Naive thymus-derived CD8-positive, alpha-beta T cell (primary cell): ENCODE data around the gene PHYKPL. TPM values are rescaled to one million over a fixed set of nuclear protein-coding genes. Genes with fewer than 3 reads are reported as not detected.
A peak's percentile ranks its signal among the peaks of the same experiment; 100 is the strongest.

Experiments
- ATAC-seq, 2 donors: fragments of 150-1000 bp; cut with Tn5 transposase in 1 of 2; sonication (Bioruptor Pico), chemical (Tn5 transposase) in 1 of 2; 1 replicate in 1 of 2; 2 replicates in 1 of 2; pipeline ENCODE4 v1.10.0; 2021; ENCODE audit warnings: mild to moderate bottlenecking in 2 of 2, moderate library complexity in 2 of 2
- POLR2A ChIA-PET: fragments of 350-600 bp; sonication (Branson Sonifier 250); formaldehyde crosslinking; loops from one replicate; lab custom pipeline; 2021; ENCODE audit warnings: antibody characterized with exemption; lab: Charles Lee
- DNase-seq, 10 donors: peaks; one replicate each; pipeline versions ENCODE4 v3.0.0 to v3.0.0-alpha.2; 2020 to 2022
- H3K27ac Mint-ChIP-seq, 10 donors: one replicate each; pipeline ENCODE4 v1.8.0; 2020 to 2022; ENCODE audit warnings: mild to moderate bottlenecking in 10 of 10, mixed read lengths in 10 of 10, moderate library complexity in 4 of 10, inconsistent platforms in 1 of 10
- H3K27me3 Mint-ChIP-seq, 5 donors: one replicate each; pipeline ENCODE4 v1.8.0; 2021 to 2022; ENCODE audit warnings: mixed read lengths in 5 of 5
- H3K36me3 Mint-ChIP-seq, 3 donors: one replicate each; pipeline ENCODE4 v1.8.0; 2020 to 2022; ENCODE audit warnings: mixed read lengths in 3 of 3, mild to moderate bottlenecking in 2 of 3, inconsistent platforms in 1 of 3
- H3K4me1 Mint-ChIP-seq, 4 donors: one replicate each; pipeline ENCODE4 v1.8.0; 2021 to 2022; ENCODE audit warnings: mixed read lengths in 4 of 4
- H3K4me3 Mint-ChIP-seq, 10 donors: one replicate each; pipeline ENCODE4 v1.8.0; 2020 to 2022; ENCODE audit warnings: mild to moderate bottlenecking in 10 of 10, mixed read lengths in 10 of 10, moderate library complexity in 6 of 10, inconsistent platforms in 1 of 10
- H3K9me3 Mint-ChIP-seq, 9 donors: one replicate each; pipeline ENCODE4 v1.8.0; 2020 to 2022; ENCODE audit warnings: mixed read lengths in 9 of 9, mild to moderate bottlenecking in 3 of 9, inconsistent platforms in 1 of 9, moderate library complexity in 1 of 9
- polyA plus RNA-seq, 3 donors: library from polyadenylated mRNA; unstranded; fragments of 300-500 nt; fragmentation: Illumina TruSeq; gene quantifications; one replicate each; pipeline ENCODE4 v1.2.3, GENCODE V29; 2021
- total RNA-seq, 8 experiments: library from RNA in 2 of 8; stranded (reverse) in 2 of 8; gene quantifications; one replicate each; pipeline ENCODE4 v1.2.3 and lab custom pipeline; 2021 to 2026

The PHYKPL gene
- total and polyA plus RNA-seq, 5 experiments from 2014 or later = 41.1 to 229 (median 51.8) TPM

DNA sequence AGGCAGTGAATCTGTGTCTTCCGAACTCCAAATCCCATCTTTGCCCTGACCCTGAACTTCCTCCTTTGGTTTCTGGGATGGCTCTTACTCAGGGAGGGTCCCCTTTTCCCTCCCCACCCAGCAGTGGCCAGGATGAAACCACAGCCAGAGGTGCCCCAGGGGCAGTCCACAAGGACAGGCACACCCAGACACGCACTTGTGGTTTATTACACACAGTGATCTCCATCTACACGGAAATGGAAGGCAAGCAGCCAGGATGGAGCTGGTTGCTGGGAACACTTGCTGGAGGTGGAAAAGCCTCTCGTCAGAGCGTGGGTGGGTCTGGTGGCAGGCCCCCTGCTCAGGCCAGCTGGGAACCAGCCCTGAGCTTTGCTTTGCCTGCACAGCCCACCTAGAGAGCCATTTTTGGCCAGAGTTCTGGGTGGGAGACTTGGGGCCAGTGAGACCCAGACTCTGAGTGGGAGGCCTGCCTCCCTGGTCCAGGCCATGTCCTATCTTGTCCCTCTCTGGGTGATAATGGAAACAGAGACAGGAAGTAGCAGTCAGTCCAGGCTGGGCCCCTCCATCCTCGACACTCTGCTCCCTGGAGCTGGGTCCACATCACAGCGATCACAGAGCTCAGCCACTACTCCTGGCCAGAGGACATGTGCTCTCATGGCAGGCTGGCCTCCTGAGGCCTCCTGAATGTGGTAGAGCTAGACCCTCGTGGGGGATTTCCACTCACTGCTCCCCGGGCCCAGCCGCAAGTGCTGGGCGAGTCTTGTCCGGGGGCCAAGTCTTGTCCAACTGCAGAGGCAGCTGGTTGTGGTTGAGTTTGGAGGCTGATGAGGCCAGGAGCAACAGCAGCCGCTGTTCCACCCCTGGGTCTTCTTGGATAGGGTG lies 5.1 kb upstream of the PHYKPL start:
- DNase-seq = peak in 1 of 10 donors; percentile 49
- no peak for ATAC-seq
- POLR2A ChIA-PET = interaction anchor here (0.9 to 1.9 kb wide), 4 partner anchors 13 to 33 kb away, joined by 3 to 12 read pairs (median 4); partner anchors contain the start of gene HNRNPAB
- H3K27ac Mint-ChIP-seq = peak overlapping the region; percentile 70 to 97 (median 85)
- no peaks in the 10 kb centered on the region for H3K9me3 Mint-ChIP-seq
- H3K4me3 Mint-ChIP-seq = peak overlapping the region in 8 of 10 donors; percentile 28 to 79 (median 55)
- H3K4me1 Mint-ChIP-seq = peaks cover 29 to 86% (median 84%) of the 10 kb centered on the region in 4 donors
- H3K27me3 Mint-ChIP-seq = no peaks in the 10 kb centered on the region
- H3K36me3 Mint-ChIP-seq = no peaks in the 10 kb centered on the region

- no peak for ATAC-seq
- peak overlapping the region; percentile 60 to 91 (median 82) for H3K27ac Mint-ChIP-seq
- H3K36me3 Mint-ChIP-seq = no peaks in the 10 kb centered on the region
- no peaks in the 10 kb centered on the region for H3K9me3 Mint-ChIP-seq
- H3K4me1 Mint-ChIP-seq = peaks cover 25 to 80% (median 80%) of the 10 kb centered on the region in 4 donors
- H3K27me3 Mint-ChIP-seq = no peaks in the 10 kb centered on the region
- no peak for DNase-seq
- POLR2A ChIA-PET = interaction anchor here (1.4 to 1.5 kb wide), 2 partner anchors 16 to 32 kb away, joined by 4 to 6 read pairs; partner anchors contain the start of gene HNRNPAB
- peak overlapping the region in 7 of 10 donors; percentile 4 to 58 (median 39) for H3K4me3 Mint-ChIP-seq
Measured at GRCh38 chr5:178236679-178237078, 4.1 kb upstream of the PHYKPL start.

GRCh38 chr5:178236126-178236525 lies 3.5 kb upstream of the PHYKPL start:
- H3K36me3 Mint-ChIP-seq = peaks cover 0 to 3% (median 2%) of the 10 kb centered on the region in 3 donors
- H3K9me3 Mint-ChIP-seq = no peaks in the 10 kb centered on the region
- no peak for ATAC-seq
- peak in 1 of 10 donors; percentile 9 for DNase-seq
- no peaks in the 10 kb centered on the region for H3K27me3 Mint-ChIP-seq
- POLR2A ChIA-PET = interaction anchor here (1.5 kb wide), 1 partner anchor 32 kb away, joined by 6 read pairs; the partner anchor contains the start of gene HNRNPAB
- H3K27ac Mint-ChIP-seq = peak overlapping the region in 8 of 10 donors; percentile 46 to 91 (median 84)
- H3K4me1 Mint-ChIP-seq = peaks cover 28 to 81% (median 80%) of the 10 kb centered on the region in 4 donors
- peak overlapping the region in 5 of 10 donors; percentile 33 to 58 (median 47) for H3K4me3 Mint-ChIP-seq

GRCh38 chr5:178235588-178235974 lies 3.0 kb upstream of the PHYKPL start:
- DNase-seq = peak in 1 of 10 donors; percentile 50
- POLR2A ChIA-PET = interaction anchor here (1.0 to 1.5 kb wide), 5 partner anchors 11 to 1388 kb away, joined by 3 to 6 read pairs (median 3); partner anchors contain the start of genes HNRNPAB and HNRNPH1
- Mint-ChIP-seq H3K4me1 (peaks cover 26 to 81% (median 80%) of the 10 kb centered on the region in 4 donors), H3K4me3 (peak overlapping the region in 3 of 10 donors; percentile 8 to 70 (median 48)), H3K9me3 (no peaks in the 10 kb centered on the region), H3K27me3 (no peaks in the 10 kb centered on the region), H3K36me3 (peaks cover 0 to 7% (median 6%) of the 10 kb centered on the region in 3 donors), H3K27ac (peak overlapping the region in 8 of 10 donors; percentile 46 to 91 (median 82))
- ATAC-seq = no peak

DNA sequence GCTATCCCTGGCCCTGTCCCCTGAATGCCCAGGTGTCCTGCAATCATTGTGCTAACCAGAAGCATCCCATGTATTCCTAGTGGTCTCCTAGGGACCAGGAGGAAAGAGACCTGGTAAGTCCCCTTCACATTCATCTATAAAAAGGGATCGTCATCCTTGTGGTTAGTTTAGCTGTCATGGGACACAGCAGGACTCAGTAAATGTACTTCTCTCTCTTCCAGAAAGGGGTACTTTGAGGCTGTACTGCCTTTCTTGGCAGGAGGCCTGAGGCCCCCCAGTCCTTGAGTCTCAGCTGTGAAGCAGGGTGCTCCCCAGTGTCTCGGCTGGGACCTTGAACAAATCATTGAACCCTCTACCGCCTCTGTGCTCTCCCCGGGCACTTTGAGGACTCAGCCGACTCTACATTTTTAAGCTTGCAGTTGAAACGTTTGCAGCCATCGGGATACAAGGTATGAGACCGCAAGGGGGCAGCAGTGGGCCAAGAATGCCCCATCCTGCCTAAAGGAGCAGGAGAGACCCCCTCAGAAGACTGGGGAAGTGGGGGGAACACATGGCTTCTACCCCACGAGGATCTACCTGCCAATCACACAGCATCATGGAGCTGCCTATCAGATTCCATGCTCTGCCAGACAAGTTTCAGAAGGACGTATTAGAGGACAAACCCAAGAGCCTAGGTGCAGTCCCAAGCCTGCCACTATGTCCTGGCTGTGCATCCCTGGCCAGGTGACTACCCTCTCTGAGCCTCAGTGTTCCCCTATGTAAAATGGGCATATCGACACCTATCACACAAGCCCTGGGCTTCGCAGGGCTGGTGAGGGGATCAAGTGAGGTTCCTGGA lies 2.4 kb upstream of the PHYKPL start:
- H3K36me3 Mint-ChIP-seq = peaks cover 0 to 14% (median 6%) of the 10 kb centered on the region in 3 donors
- DNase-seq (peak; percentile 55 to 89 (median 78)), ATAC-seq (peak; percentile 27 to 41)
- no peaks in the 10 kb centered on the region for H3K9me3 Mint-ChIP-seq
- H3K4me3 Mint-ChIP-seq = peak overlapping the region in 7 of 10 donors; percentile 0 to 82 (median 48)
- POLR2A ChIA-PET = interaction anchor here (0.7 to 1.5 kb wide), 6 partner anchors 12 to 1389 kb away, joined by 3 to 5 read pairs (median 3); partner anchors contain the start of genes HNRNPH1 and RUFY1
- no peaks in the 10 kb centered on the region for H3K27me3 Mint-ChIP-seq
- H3K4me1 Mint-ChIP-seq = peaks cover 25 to 83% (median 81%) of the 10 kb centered on the region in 4 donors
- H3K27ac Mint-ChIP-seq = peak overlapping the region; percentile 41 to 91 (median 82)

- H3K9me3 Mint-ChIP-seq = no peaks in the 10 kb centered on the region
- POLR2A ChIA-PET = interaction anchor here (0.7 to 3.9 kb wide), 6 partner anchors 12 to 1389 kb away, joined by 3 to 22 read pairs (median 3); partner anchors contain the start of genes HNRNPAB and HNRNPH1
- peaks cover 3 to 21% (median 9%) of the 10 kb centered on the region in 3 donors for H3K36me3 Mint-ChIP-seq
- peak overlapping the region in 5 of 10 donors; percentile 4 to 62 (median 19) for H3K4me3 Mint-ChIP-seq
- H3K4me1 Mint-ChIP-seq = peaks cover 26 to 86% (median 83%) of the 10 kb centered on the region in 4 donors
- peak overlapping the region in 7 of 10 donors; percentile 73 to 91 (median 80) for H3K27ac Mint-ChIP-seq
- peak in 1 of 10 donors; percentile 51 for DNase-seq
- ATAC-seq = no peak
- no peaks in the 10 kb centered on the region for H3K27me3 Mint-ChIP-seq
Measured at GRCh38 chr5:178234121-178234749, 1.6 kb upstream of the PHYKPL start.

GRCh38 chr5:178232920-178233429 lies 373 bp upstream of the PHYKPL start:
- DNase-seq (peak in 1 of 10 donors; percentile 15), ATAC-seq (no peak)
- peak overlapping the region; percentile 55 to 95 (median 90) for H3K27ac Mint-ChIP-seq
- H3K4me3 Mint-ChIP-seq = peak overlapping the region; percentile 66 to 86 (median 76)
- peaks cover 3 to 32% (median 12%) of the 10 kb centered on the region in 3 donors for H3K36me3 Mint-ChIP-seq
- H3K27me3 Mint-ChIP-seq = no peaks in the 10 kb centered on the region
- POLR2A ChIA-PET = interaction anchor here (0.6 to 3.9 kb wide), 7 partner anchors 8 to 286 kb away, joined by 3 to 22 read pairs (median 4); partner anchors contain the start of gene HNRNPAB
- H3K9me3 Mint-ChIP-seq = no peaks in the 10 kb centered on the region
- peaks cover 29 to 83% (median 82%) of the 10 kb centered on the region in 4 donors for H3K4me1 Mint-ChIP-seq

DNA sequence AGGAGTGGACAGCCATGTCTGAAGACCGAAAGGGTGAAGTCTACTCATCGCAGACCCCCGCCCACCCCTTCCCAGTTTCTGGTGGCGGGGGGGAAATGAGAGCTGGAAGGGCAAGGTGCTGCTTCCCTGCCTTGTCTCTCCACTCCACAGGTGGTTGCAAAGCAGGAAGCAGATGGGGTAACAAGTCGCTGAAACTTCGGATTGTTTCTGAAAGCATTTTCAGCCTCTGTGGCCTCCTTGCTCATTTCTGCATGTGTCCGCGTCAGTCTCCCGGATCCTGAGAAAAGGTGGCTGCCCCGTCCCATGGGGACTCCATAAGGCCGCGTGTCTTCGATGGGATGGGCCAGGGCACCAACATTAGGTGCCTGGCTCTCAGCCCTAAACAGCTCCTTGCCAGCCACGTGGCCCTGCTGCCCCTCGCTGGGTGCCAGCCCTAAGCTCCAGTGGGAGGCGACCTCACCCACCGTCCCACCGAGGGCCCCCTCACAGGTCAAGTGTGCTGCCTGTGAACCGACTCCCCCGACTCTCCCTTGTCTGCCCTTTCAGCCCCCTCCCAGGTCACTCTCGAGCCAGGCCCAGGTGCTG lies 971 bp downstream of the PHYKPL start:
- Mint-ChIP-seq H3K9me3 (no peaks in the 10 kb centered on the region), H3K4me3 (peak overlapping the region; percentile 76 to 90 (median 82)), H3K4me1 (peaks cover 36 to 85% (median 82%) of the 10 kb centered on the region in 4 donors), H3K36me3 (peaks cover 3 to 45% (median 23%) of the 10 kb centered on the region in 3 donors), H3K27ac (peak overlapping the region; percentile 48 to 90 (median 80)), H3K27me3 (no peaks in the 10 kb centered on the region)
- peak in 1 of 2 donors; percentile 3 for ATAC-seq
- POLR2A ChIA-PET = interaction anchor here (1.2 to 3.9 kb wide), 5 partner anchors 18 to 30 kb away, joined by 4 to 22 read pairs (median 6); partner anchors contain the start of gene HNRNPAB
- peak in 2 of 10 donors; percentile 9 for DNase-seq

- H3K4me1 Mint-ChIP-seq = peaks cover 37 to 83% (median 79%) of the 10 kb centered on the region in 4 donors
- peak overlapping the region; percentile 76 to 90 (median 82) for H3K4me3 Mint-ChIP-seq
- H3K27ac Mint-ChIP-seq = peak overlapping the region; percentile 46 to 84 (median 79)
- no peaks in the 10 kb centered on the region for H3K9me3 Mint-ChIP-seq
- DNase-seq (peak in 1 of 10 donors; percentile 37), ATAC-seq (no peak)
- H3K36me3 Mint-ChIP-seq = peaks cover 3 to 48% (median 26%) of the 10 kb centered on the region in 3 donors
- no peaks in the 10 kb centered on the region for H3K27me3 Mint-ChIP-seq
- POLR2A ChIA-PET = interaction anchor here (0.8 to 3.9 kb wide), 4 partner anchors 17 to 27 kb away, joined by 3 to 22 read pairs (median 6); partner anchors contain the start of gene HNRNPAB
Measured at GRCh38 chr5:178230879-178231538, 1.6 kb downstream of the PHYKPL start.

DNA sequence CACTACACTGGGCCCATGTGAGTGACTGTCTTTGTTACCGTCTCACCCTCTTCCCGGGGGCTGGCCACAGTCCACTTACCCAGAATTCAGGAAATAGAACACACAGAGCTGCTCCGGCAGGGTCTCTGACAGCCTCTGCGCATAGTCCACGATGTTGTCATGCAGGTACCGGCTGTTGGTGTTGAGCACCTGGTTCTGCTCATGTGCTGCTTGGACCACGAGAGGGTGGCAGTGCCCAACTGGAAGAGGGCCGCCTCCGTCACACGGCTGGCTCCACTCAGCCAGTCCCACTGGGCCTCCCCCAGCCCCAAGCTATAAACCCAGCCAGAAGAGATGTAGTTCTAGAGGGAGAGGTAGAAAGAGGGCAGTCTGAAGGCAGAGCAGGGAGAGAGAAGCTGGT lies 2.7 kb downstream of the PHYKPL start:
- DNase-seq (no peak), ATAC-seq (no peak)
- peaks cover 39 to 79% (median 73%) of the 10 kb centered on the region in 4 donors for H3K4me1 Mint-ChIP-seq
- H3K36me3 Mint-ChIP-seq = peaks cover 3 to 56% (median 28%) of the 10 kb centered on the region in 3 donors
- no peaks in the 10 kb centered on the region for H3K27me3 Mint-ChIP-seq
- no peaks in the 10 kb centered on the region for H3K9me3 Mint-ChIP-seq
- peak overlapping the region in 8 of 10 donors; percentile 31 to 88 (median 74) for H3K27ac Mint-ChIP-seq
- H3K4me3 Mint-ChIP-seq = peak overlapping the region; percentile 39 to 90 (median 78)
- POLR2A ChIA-PET = interaction anchor here (0.8 to 0.9 kb wide), 3 partner anchors 20 to 26 kb away, joined by 3 to 5 read pairs (median 5); partner anchors contain the start of gene HNRNPAB
